ENCODE measurements around the gene WNT9B. TPM values are rescaled to one million over a fixed set of nuclear protein-coding genes. Genes with fewer than 3 reads are reported as not detected.
A peak's percentile ranks its signal among the peaks of the same experiment; 100 is the strongest.

Gene WNT9B
- total and polyA plus RNA-seq, 9 of the 15 experiments (the other 6 are each of a cell fraction or from before 2014, with no cell fraction given): not detected

GRCh38 chr17:46832331-46832821 lies 19.0 kb upstream of the WNT9B start:
- peak overlapping the region in 1 of 2 experiments; percentile 5; a peak in 1 of 4 replicates for H3K9ac ChIP-seq (ENCODE audit: insufficient read depth in 1 of 2, low read depth in 2 of 2, low read length in 2 of 2)
- in situ Hi-C loops (cut with MboI): loop anchor here (10.0 to 25.0 kb wide), 3 partner anchors 195 to 845 kb away; partner anchors contain the start of gene STH
- H4K20me1 ChIP-seq (replicated peaks; ENCODE audit: control insufficient read depth, insufficient read depth, low read length): no peaks in the 10 kb centered on the region
- WGBS (ENCODE audit: insufficient coverage, low coverage, missing lambda C conversion rate): 48% methylated on average over 8 of the region's 11 CpGs
- H3K27me3 ChIP-seq (ENCODE audit: control insufficient read depth in 2 of 2, insufficient read depth in 2 of 2, low read length in 2 of 2): no peaks in the 10 kb centered on the region
- TF ChIP-seq ELF4 (CRISPR knock-in tag; IDR thresholded peaks at IDR 0.05): no peak
- no peak for TF ChIP-seq BCOR (IDR thresholded peaks at IDR 0.05)
- DNase-seq (ENCODE audit: extremely low read depth in 1 of 4, low spot score in 3 of 4) (no peak), FAIRE-seq (no peak), ATAC-seq (no peak)
- H3K4me3 ChIP-seq: no peak overlapping the region
- H3K4me2 ChIP-seq (ENCODE audit: insufficient read depth, low read length): no peak overlapping the region
- POLR2A ChIA-PET: no interaction called here
- no peaks in the 10 kb centered on the region for H3K9me3 ChIP-seq (replicated peaks; ENCODE audit: control insufficient read depth, insufficient read depth, low read depth, low read length)
- no peak overlapping the region for H3K27ac ChIP-seq (ENCODE audit: extremely low read depth, low read depth, low read length)
- H3K9me1 ChIP-seq (ENCODE audit: control insufficient read depth, insufficient read depth, low read length): no peaks in the 10 kb centered on the region
- no peak overlapping the region for H2AFZ ChIP-seq (ENCODE audit: low read depth, low read length)
- CTCF ChIA-PET (ENCODE audit: low intra/inter-chr PET ratio): no interaction called here
- intact Hi-C loops (cut with micrococcal nuclease): no loop called here
- no peaks in the 10 kb centered on the region for H3K36me3 ChIP-seq (ENCODE audit: control insufficient read depth, insufficient read depth, low read length)
- no peaks in the 10 kb centered on the region for H3K79me2 ChIP-seq (ENCODE audit: control insufficient read depth, insufficient read depth, low read length)
- BruUV-seq (replicated peaks): no TSS peak
- peaks cover 3% of the 10 kb centered on the region in 2 experiments; a peak in 4 of 5 replicates for H3K4me1 ChIP-seq (replicated peaks in 1 of 2; ENCODE audit: control insufficient read depth in 2 of 2, insufficient read depth in 2 of 2, low read length in 2 of 2)

- peak overlapping the region in 1 of 2 experiments; percentile 62; a peak in 1 of 4 replicates for H3K9ac ChIP-seq (ENCODE audit: insufficient read depth in 1 of 2, low read depth in 2 of 2, low read length in 2 of 2)
- H3K4me3 ChIP-seq: no peak overlapping the region
- no TSS peak for BruUV-seq (replicated peaks)
- no peaks in the 10 kb centered on the region for H4K20me1 ChIP-seq (replicated peaks; ENCODE audit: control insufficient read depth, insufficient read depth, low read length)
- POLR2A ChIA-PET: interaction anchor here (0.7 to 1.0 kb wide), 4 partner anchors 8 to 861 kb away, joined by 3 to 4 read pairs (median 3); no protein-coding TSS in a partner anchor
- H3K27me3 ChIP-seq (ENCODE audit: control insufficient read depth in 2 of 2, insufficient read depth in 2 of 2, low read length in 2 of 2): no peaks in the 10 kb centered on the region
- H3K36me3 ChIP-seq (ENCODE audit: control insufficient read depth, insufficient read depth, low read length): no peaks in the 10 kb centered on the region
- no peaks in the 10 kb centered on the region for H3K9me3 ChIP-seq (replicated peaks; ENCODE audit: control insufficient read depth, insufficient read depth, low read depth, low read length)
- intact Hi-C loops (cut with micrococcal nuclease): no loop called here
- CTCF ChIA-PET (ENCODE audit: low intra/inter-chr PET ratio): no interaction called here
- H3K27ac ChIP-seq (ENCODE audit: extremely low read depth, low read depth, low read length): no peak overlapping the region
- peaks cover 3% of the 10 kb centered on the region in 2 experiments; a peak in 4 of 5 replicates for H3K4me1 ChIP-seq (replicated peaks in 1 of 2; ENCODE audit: control insufficient read depth in 2 of 2, insufficient read depth in 2 of 2, low read length in 2 of 2)
- ATAC-seq: peak; percentile 59
- no peak overlapping the region for H3K4me2 ChIP-seq (ENCODE audit: insufficient read depth, low read length)
- peak in 1 of 4 experiments; percentile 40 for DNase-seq (ENCODE audit: extremely low read depth in 1 of 4, low spot score in 3 of 4)
- H3K9me1 ChIP-seq (ENCODE audit: control insufficient read depth, insufficient read depth, low read length): no peaks in the 10 kb centered on the region
- in situ Hi-C loops (cut with MboI): loop anchor here (10.0 to 25.0 kb wide), 3 partner anchors 196 to 846 kb away; partner anchors contain the start of gene STH
- peak overlapping the region; percentile 71 for H2AFZ ChIP-seq (ENCODE audit: low read depth, low read length)
- WGBS (ENCODE audit: insufficient coverage, low coverage, missing lambda C conversion rate): 37% methylated on average over 15 of the region's 17 CpGs
- no peaks in the 10 kb centered on the region for H3K79me2 ChIP-seq (ENCODE audit: control insufficient read depth, insufficient read depth, low read length)
- peak; percentile 59 for FAIRE-seq
- TF ChIP-seq USF1 (CRISPR knock-in tag; IDR thresholded peaks at IDR 0.05) (peak; percentile 41; the same call in 1 of the 2 replicates), NCOA1 (IDR thresholded peaks at IDR 0.05; ENCODE audit: low read depth) (peak; percentile 26; the same call in 1 of the 2 replicates), DMBX1 (CRISPR knock-in tag; IDR thresholded peaks at IDR 0.05; ENCODE audit: borderline replicate concordance) (no peak), ZNF23 (CRISPR knock-in tag; IDR thresholded peaks at IDR 0.05) (no peak), SP2 (IDR thresholded peaks at IDR 0.05; ENCODE audit: extremely low read depth, low read depth, low read length, poor library complexity, severe bottlenecking) (no peak), PCBP2 (IDR thresholded peaks at IDR 0.05; ENCODE audit: low read depth, low read length, poor library complexity, severe bottlenecking) (no peak), ZNF766 (CRISPR knock-in tag; conservative IDR thresholded peaks at IDR 0.05) (no peak), SRSF7 (optimal IDR thresholded peaks at IDR 0.05; ENCODE audit: low read depth, low read length) (no peak), TSC22D4 (tag; IDR thresholded peaks at IDR 0.05) (no peak), THRA (IDR thresholded peaks at IDR 0.05) (no peak)
Measured at GRCh38 chr17:46832945-46833839, 18.2 kb upstream of the WNT9B start.

Measured in K562 (cell line).